Esophagus squamous epithelium (tissue), 5 donors: ENCODE measurements around the gene L1TD1. TPM values are rescaled to one million over a fixed set of nuclear protein-coding genes. Genes with fewer than 3 reads are reported as not detected.

Source experiments
- DNase-seq: peaks from one replicate; lab custom pipeline; 2025; lab: John Stamatoyannopoulos, UW
- H3K27ac ChIP-seq, 4 donors: fragments of 200-600 bp; sonication (generic); one replicate each; pipeline ENCODE4 v1.5.1; 2016 to 2019; ENCODE audit warnings: mild to moderate bottlenecking in 1 of 4
- H3K27me3 ChIP-seq, 4 donors: fragments of 200-600 bp; sonication (generic); 1 replicate in 3 of 4; 2 replicates in 1 of 4; pipeline versions ENCODE4 v1.5.1 to v1.6.0; 2017 to 2021; ENCODE audit warnings: antibody characterized with exemption in 1 of 4
- H3K36me3 ChIP-seq, 3 donors: fragments of 200-600 bp; sonication (generic); one replicate each; pipeline ENCODE4 v1.5.1; 2016 to 2019
- H3K4me1 ChIP-seq, 3 donors: fragments of 200-600 bp; sonication (generic); one replicate each; pipeline ENCODE4 v1.5.1; 2017 to 2019
- H3K4me3 ChIP-seq, 4 donors: fragments of 200-600 bp; sonication (generic); 1 replicate in 3 of 4; 2 replicates in 1 of 4; pipeline ENCODE4 v1.5.1; 2016 to 2019; ENCODE audit warnings: mild to moderate bottlenecking in 2 of 4, moderate library complexity in 1 of 4
- H3K9me3 ChIP-seq, 3 donors: fragments of 200-600 bp; sonication (generic); one replicate each; pipeline ENCODE4 v1.5.1; 2016 to 2019
- POLR2A ChIP-seq, 4 donors: fragments of 450-650 bp; IDR thresholded peaks; one replicate each; pipeline ENCODE4 v1.6.1; 2017; ENCODE audit warnings: antibody characterized with exemption in 4 of 4, mild to moderate bottlenecking in 4 of 4, moderate library complexity in 3 of 4
- WGBS, 2 donors: methylation state at CpG; one replicate each; pipeline ENCODE4 v1.1.5; 2018; 5-methylcytosine and 5-hydroxymethylcytosine counted together
- intact Hi-C: fragments of 100-400 bp; cut with DNase I; formaldehyde crosslinking; loops from one replicate; pipeline ENCODE4 v1.15.0; 2022
- total RNA-seq, 4 donors: library from RNA; depleted of rRNA; stranded (reverse); fragments of >200 nt; gene quantifications; one replicate each; pipeline ENCODE4 v1.1.0, GENCODE V29; 2016
- TF ChIP-seq, protein P1 (sequence below), 6 experiments: fragments of 450-650 bp in 4 of 6; fragments of 200-600 bp in 2 of 6; sonication (generic) in 2 of 6; IDR thresholded peaks; one replicate each; pipeline ENCODE4 v1.5.1; 2016 to 2019; ENCODE audit warnings: antibody characterized with exemption in 6 of 6, mild to moderate bottlenecking in 4 of 6, moderate library complexity in 4 of 6
- donor health status: DM: yes; HTN: yes; CAD: no.

Gene L1TD1
- total RNA-seq, 4 donors from 2014 or later: under 0.01 to 0.08 TPM; not detected in 2

DNA sequence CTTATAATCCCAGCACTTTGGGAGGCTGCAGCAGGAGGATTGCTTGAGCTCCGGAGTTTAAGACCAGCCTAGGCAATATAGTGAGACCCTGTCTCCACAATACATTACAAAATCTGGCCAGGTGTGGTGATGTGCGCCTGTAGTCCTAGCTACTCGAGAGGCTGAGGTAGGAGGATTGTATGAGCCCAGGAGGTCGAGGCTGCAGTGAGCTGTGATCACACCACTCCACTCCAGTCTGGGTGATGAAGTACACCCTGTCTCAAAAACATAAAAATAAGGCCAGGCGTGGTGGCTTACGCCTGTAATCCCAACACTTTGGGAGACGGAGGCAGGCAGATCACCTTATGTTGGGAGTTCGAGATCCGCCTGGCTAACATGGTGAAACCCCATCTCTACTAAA is 27.7 kb downstream of the L1TD1 start:
- no peaks in the 10 kb centered on the region for H3K9me3 ChIP-seq
- intact Hi-C loops: no loop called here
- no peaks in the 10 kb centered on the region for H3K36me3 ChIP-seq
- no peaks in the 10 kb centered on the region for H3K4me1 ChIP-seq
- TF ChIP-seq, protein P1, sequence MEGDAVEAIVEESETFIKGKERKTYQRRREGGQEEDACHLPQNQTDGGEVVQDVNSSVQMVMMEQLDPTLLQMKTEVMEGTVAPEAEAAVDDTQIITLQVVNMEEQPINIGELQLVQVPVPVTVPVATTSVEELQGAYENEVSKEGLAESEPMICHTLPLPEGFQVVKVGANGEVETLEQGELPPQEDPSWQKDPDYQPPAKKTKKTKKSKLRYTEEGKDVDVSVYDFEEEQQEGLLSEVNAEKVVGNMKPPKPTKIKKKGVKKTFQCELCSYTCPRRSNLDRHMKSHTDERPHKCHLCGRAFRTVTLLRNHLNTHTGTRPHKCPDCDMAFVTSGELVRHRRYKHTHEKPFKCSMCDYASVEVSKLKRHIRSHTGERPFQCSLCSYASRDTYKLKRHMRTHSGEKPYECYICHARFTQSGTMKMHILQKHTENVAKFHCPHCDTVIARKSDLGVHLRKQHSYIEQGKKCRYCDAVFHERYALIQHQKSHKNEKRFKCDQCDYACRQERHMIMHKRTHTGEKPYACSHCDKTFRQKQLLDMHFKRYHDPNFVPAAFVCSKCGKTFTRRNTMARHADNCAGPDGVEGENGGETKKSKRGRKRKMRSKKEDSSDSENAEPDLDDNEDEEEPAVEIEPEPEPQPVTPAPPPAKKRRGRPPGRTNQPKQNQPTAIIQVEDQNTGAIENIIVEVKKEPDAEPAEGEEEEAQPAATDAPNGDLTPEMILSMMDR (IDR thresholded peaks at IDR 0.05): no peak
- no peak for TF ChIP-seq POLR2A (IDR thresholded peaks at IDR 0.05)
- 74 to 81% methylated on average over 6 to 7 of the region's 9 CpGs for WGBS, 2 donors
- no peaks in the 10 kb centered on the region for H3K27me3 ChIP-seq
- no peak overlapping the region for H3K4me3 ChIP-seq
- no peak for DNase-seq
- H3K27ac ChIP-seq: no peak overlapping the region

DNA sequence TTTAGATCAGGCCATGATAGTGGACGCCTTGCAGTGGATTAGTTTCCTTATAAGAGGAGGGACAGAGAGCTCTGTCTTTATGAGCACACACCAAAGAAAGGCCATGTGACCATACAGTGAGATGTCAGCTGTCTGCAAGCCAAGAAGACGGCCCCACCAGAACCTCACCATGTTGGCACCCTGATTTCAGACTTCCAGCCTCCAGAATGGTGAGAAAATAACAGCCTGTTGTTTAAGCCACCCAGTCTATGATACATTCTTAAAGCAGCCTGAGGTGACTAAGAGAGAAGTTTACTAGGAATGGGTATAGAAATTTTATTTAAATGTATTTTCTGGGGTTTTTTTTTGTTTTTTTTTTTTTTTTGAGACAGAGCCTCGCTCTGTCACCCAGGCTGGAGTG is 29.5 kb downstream of the L1TD1 start:
- 56 to 89% methylated on average over 2 to 3 of the region's 3 CpGs for WGBS, 2 donors
- Histone ChIP-seq H3K27me3 (peaks cover 0 to 5% (median 0%) of the 10 kb centered on the region in 4 donors), H3K27ac (no peak overlapping the region), H3K4me1 (no peaks in the 10 kb centered on the region), H3K36me3 (no peaks in the 10 kb centered on the region), H3K9me3 (no peaks in the 10 kb centered on the region), H3K4me3 (no peak overlapping the region)
- DNase-seq: no peak
- TF ChIP-seq, protein P1 (IDR thresholded peaks at IDR 0.05): no peak
- TF ChIP-seq POLR2A (IDR thresholded peaks at IDR 0.05): no peak
- intact Hi-C loops: no loop called here

DNA sequence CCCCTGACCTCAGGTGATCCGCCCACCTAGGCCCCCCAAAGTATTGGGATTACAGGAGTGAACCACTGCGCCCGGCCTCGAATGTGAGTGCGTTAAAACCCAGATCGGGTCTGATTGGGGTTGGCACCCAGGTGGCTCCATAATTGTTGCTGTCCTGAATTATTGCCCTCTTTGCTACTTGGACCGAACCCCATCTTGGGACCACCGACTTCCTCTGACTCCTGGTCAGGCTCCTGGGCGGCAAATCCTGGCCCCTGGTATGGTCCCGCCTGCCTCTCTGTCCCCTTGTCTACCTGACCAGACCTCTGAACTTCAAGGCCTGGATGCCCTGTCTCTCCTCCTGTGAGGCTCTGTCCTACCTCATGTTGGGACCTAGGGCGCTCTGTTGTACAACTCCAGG is 32.8 kb downstream of the L1TD1 start:
- 66 to 100% methylated on average over 5 of the region's 11 CpGs for WGBS, 2 donors
- TF ChIP-seq, protein P1 (IDR thresholded peaks at IDR 0.05): no peak
- TF ChIP-seq POLR2A (IDR thresholded peaks at IDR 0.05): no peak
- H3K27me3 ChIP-seq: peaks cover 0 to 5% (median 0%) of the 10 kb centered on the region in 4 donors
- H3K36me3 ChIP-seq: no peaks in the 10 kb centered on the region
- no peak overlapping the region for H3K4me3 ChIP-seq
- peaks cover 0 to 5% (median 0%) of the 10 kb centered on the region in 3 donors for H3K4me1 ChIP-seq
- no peak for DNase-seq
- H3K9me3 ChIP-seq: no peaks in the 10 kb centered on the region
- no peak overlapping the region for H3K27ac ChIP-seq
- intact Hi-C loops: no loop called here

DNA sequence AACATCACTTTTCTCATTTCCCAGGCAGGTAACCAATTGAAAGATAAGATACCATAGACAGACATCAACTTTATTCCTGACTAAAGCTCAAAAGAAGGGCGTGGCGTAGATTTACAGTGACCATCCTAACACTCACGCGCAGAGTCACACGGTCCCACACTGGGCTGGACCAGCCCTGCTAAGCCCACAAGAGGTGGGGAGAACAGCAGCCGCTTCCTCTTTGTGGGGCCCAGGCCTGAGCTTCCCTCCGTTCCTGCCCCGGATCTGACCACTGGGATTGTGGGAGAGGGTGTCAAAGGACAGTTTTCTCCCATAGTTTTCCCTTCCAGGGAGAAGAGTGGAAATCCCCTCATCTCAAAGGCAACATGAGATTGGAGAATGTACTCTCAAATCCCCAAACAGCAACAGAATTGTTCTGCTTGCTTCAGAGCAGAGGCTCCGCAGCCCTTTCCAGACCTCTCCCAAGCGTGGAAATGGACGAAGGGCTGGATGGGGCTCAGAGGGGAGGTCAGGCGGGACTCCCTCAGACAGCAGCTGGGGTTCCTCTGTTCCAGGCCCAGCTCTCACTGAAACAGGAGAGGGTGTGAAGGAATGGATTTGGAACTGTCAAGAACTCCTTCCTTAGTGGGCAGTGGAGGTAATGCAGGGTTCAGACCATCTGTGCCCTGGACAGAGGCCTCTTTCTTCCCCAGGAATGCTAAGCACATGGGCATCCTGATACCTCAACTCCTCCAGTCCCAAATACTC is 33.7 kb downstream of the L1TD1 start:
- Histone ChIP-seq H3K27ac (no peak overlapping the region), H3K36me3 (no peaks in the 10 kb centered on the region), H3K4me3 (no peak overlapping the region), H3K4me1 (peaks cover 0 to 8% (median 0%) of the 10 kb centered on the region in 3 donors), H3K27me3 (peaks cover 0 to 5% (median 0%) of the 10 kb centered on the region in 4 donors), H3K9me3 (no peaks in the 10 kb centered on the region)
- DNase-seq: no peak
- WGBS, 2 donors: 85 to 93% methylated on average over 6 to 8 of the region's 12 CpGs
- TF ChIP-seq POLR2A (IDR thresholded peaks at IDR 0.05): no peak
- TF ChIP-seq, protein P1 (IDR thresholded peaks at IDR 0.05): no peak
- intact Hi-C loops: no loop called here

DNA sequence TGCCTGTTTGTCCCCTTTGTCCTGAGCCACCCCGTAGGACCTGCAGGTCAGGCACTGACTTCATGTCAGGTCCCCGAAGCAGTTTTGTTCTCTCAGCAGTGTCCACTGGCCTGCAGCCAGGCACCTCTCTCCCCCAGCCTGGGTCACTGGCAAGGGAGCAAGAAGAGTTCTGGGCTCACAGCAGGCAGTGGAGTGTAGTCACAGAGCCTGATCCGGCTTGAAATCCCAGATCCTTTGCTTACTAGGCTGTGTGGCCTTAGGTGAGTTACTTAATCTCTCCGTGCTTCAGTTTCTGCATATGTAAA is 34.2 kb downstream of the L1TD1 start:
- H3K36me3 ChIP-seq: no peaks in the 10 kb centered on the region
- no peak overlapping the region for H3K27ac ChIP-seq
- WGBS, 2 donors: 65 to 82% methylated on average over 2 to 3 of the region's 4 CpGs
- H3K4me3 ChIP-seq: no peak overlapping the region
- H3K4me1 ChIP-seq: peaks cover 0 to 8% (median 0%) of the 10 kb centered on the region in 3 donors
- H3K9me3 ChIP-seq: no peaks in the 10 kb centered on the region
- H3K27me3 ChIP-seq: peaks cover 0 to 6% (median 0%) of the 10 kb centered on the region in 4 donors
- intact Hi-C loops: no loop called here
- TF ChIP-seq, protein P1 (IDR thresholded peaks at IDR 0.05): no peak
- no peak for TF ChIP-seq POLR2A (IDR thresholded peaks at IDR 0.05)
- no peak for DNase-seq
